Thyroid gland (tissue), 4 donors: ENCODE data around the gene CTSE. TPM values are rescaled to one million over a fixed set of nuclear protein-coding genes. Genes with fewer than 3 reads are reported as not detected.

Experiments used
- DNase-seq, 2 donors: peaks; one replicate each; pipeline ENCODE4 v3.0.0-alpha.2; 2019
- H3K27ac ChIP-seq, 3 donors: fragments of 200-600 bp; sonication (generic); 1 replicate in 2 of 3; 2 replicates in 1 of 3; pipeline ENCODE4 v1.5.1; 2016 to 2019; ENCODE audit warnings: mild to moderate bottlenecking in 1 of 3, moderate library complexity in 1 of 3
- H3K27me3 ChIP-seq: fragments of 200-600 bp; sonication (generic); one replicate; pipeline ENCODE4 v1.5.1; 2019
- H3K36me3 ChIP-seq, 2 donors: fragments of 200-600 bp; sonication (generic); one replicate each; pipeline ENCODE4 v1.5.1; 2016 to 2019
- H3K4me1 ChIP-seq, 2 donors: fragments of 200-600 bp; sonication (generic); one replicate each; pipeline ENCODE4 v1.5.1; 2017 to 2019
- H3K4me3 ChIP-seq, 3 donors: fragments of 200-600 bp; sonication (generic); replicated peaks in 1 of 3; 1 replicate in 2 of 3; 2 replicates in 1 of 3; pipeline ENCODE4 v1.5.1; 2016; ENCODE audit warnings: mild to moderate bottlenecking in 1 of 3
- H3K9me3 ChIP-seq: fragments of 200-600 bp; sonication (generic); one replicate; pipeline ENCODE4 v1.5.1; 2017
- POLR2A ChIP-seq, 2 donors: fragments of 450-650 bp; IDR thresholded peaks; one replicate each; pipeline ENCODE4 v1.6.1; 2017; ENCODE audit warnings: antibody characterized with exemption in 2 of 2, mild to moderate bottlenecking in 2 of 2, moderate library complexity in 1 of 2
- WGBS, 2 donors: methylation state at CpG; one replicate each; pipeline ENCODE4 v1.1.5; 2017; 5-methylcytosine and 5-hydroxymethylcytosine counted together
- intact Hi-C: fragments of 100-400 bp; cut with DNase I; formaldehyde crosslinking; loops from one replicate; pipeline ENCODE4 v1.15.1; 2023
- total RNA-seq, 4 donors: library from RNA; depleted of rRNA; stranded (reverse); fragments of >200 nt; gene quantifications; one replicate each; pipeline ENCODE4 v1.2.3, GENCODE V29; 2016
- TF ChIP-seq, protein P1 (sequence below), 6 experiments: fragments of 200-600 bp in 3 of 6; fragments of 450-650 bp in 3 of 6; sonication (generic) in 3 of 6; IDR thresholded peaks; one replicate each; pipeline ENCODE4 v1.5.1; 2016 to 2019; ENCODE audit warnings: antibody characterized with exemption in 6 of 6, mild to moderate bottlenecking in 2 of 6, inconsistent platforms in 1 of 6, moderate library complexity in 1 of 6

Gene CTSE
- total RNA-seq, 4 donors from 2014 or later: 3.6 to 38.2 (median 19.0) TPM

- Histone ChIP-seq H3K4me3 (no peak overlapping the region), H3K9me3 (no peaks in the 10 kb centered on the region), H3K27me3 (no peaks in the 10 kb centered on the region), H3K36me3 (no peaks in the 10 kb centered on the region), H3K27ac (no peak overlapping the region), H3K4me1 (peaks cover 0 to 7% of the 10 kb centered on the region in 2 donors)
- intact Hi-C loops: no loop called here
- WGBS, 2 donors: 56 to 71% methylated on average over 4 of the region's 4 CpGs
- TF ChIP-seq, protein P1, sequence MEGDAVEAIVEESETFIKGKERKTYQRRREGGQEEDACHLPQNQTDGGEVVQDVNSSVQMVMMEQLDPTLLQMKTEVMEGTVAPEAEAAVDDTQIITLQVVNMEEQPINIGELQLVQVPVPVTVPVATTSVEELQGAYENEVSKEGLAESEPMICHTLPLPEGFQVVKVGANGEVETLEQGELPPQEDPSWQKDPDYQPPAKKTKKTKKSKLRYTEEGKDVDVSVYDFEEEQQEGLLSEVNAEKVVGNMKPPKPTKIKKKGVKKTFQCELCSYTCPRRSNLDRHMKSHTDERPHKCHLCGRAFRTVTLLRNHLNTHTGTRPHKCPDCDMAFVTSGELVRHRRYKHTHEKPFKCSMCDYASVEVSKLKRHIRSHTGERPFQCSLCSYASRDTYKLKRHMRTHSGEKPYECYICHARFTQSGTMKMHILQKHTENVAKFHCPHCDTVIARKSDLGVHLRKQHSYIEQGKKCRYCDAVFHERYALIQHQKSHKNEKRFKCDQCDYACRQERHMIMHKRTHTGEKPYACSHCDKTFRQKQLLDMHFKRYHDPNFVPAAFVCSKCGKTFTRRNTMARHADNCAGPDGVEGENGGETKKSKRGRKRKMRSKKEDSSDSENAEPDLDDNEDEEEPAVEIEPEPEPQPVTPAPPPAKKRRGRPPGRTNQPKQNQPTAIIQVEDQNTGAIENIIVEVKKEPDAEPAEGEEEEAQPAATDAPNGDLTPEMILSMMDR (IDR thresholded peaks at IDR 0.05): no peak
- TF ChIP-seq POLR2A (IDR thresholded peaks at IDR 0.05): no peak
- DNase-seq: no peak
Observed at GRCh38 chr1:205994346-205994745, 29.3 kb downstream of the CTSE start.

DNA sequence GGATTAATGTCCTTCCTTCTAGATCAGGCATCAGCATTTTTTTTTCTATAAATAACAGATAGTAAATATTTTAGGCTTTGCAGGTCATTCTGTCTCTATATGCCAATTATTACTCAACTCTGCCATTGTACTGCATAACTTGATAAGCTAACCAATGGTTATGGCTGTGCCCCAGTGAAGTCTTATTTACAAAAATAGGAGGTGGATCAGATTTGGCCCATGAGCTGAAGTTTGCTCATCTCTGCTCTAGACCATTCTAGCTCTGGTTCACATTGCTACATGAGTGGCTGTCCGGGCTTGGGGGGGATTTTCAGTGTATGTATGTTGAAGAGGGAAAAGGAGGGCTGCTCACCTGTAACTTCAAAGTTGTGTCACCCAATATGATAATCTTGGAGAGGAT lies 30.6 kb downstream of the CTSE start:
- H3K9me3 ChIP-seq: no peaks in the 10 kb centered on the region
- no peak overlapping the region for H3K4me3 ChIP-seq
- intact Hi-C loops: no loop called here
- WGBS, 2 donors: 91 to 93% methylated on average over 1 of the region's 1 CpG
- DNase-seq: no peak
- H3K27me3 ChIP-seq: no peaks in the 10 kb centered on the region
- TF ChIP-seq, protein P1 (IDR thresholded peaks at IDR 0.05): no peak
- no peak for TF ChIP-seq POLR2A (IDR thresholded peaks at IDR 0.05)
- H3K4me1 ChIP-seq: peaks cover 0 to 2% of the 10 kb centered on the region in 2 donors
- no peak overlapping the region for H3K27ac ChIP-seq
- H3K36me3 ChIP-seq: no peaks in the 10 kb centered on the region

DNA sequence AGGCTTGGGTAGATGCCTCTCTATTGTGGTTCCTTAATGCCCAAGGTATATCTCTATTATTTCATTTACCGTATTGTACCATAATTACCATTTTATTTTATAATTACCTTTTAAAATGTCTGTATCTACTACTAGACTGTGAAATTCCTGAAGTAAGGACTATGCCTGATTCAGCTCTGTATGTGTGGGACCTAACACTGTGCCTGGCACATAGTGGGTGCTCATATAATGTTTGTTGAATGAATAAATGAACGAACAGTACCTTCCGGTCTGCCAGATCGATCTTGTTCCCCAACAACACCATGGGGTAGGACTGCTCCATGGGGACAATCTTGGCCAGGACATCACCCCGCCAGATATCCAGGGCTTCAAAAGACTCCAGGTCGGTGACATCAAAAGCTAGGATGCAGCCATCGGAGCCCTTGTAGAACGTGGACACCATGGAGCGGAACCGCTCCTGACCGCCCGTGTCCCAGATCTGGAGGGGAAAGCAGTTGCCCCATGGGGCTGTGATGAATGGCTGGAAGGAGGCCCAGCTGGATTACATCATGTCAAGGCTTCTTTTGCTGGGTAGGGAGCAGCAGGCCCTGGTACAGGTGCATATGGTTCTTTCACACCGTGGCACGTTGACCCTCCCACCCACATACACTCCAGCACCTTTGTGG lies 31.3 kb downstream of the CTSE start:
- H3K4me3 ChIP-seq: no peak overlapping the region
- TF ChIP-seq, protein P1 (IDR thresholded peaks at IDR 0.05): no peak
- no peaks in the 10 kb centered on the region for H3K27me3 ChIP-seq
- no peaks in the 10 kb centered on the region for H3K36me3 ChIP-seq
- no peak for DNase-seq
- H3K9me3 ChIP-seq: no peaks in the 10 kb centered on the region
- peaks cover under 1 to 6% of the 10 kb centered on the region in 2 donors for H3K4me1 ChIP-seq
- no peak overlapping the region for H3K27ac ChIP-seq
- intact Hi-C loops: no loop called here
- WGBS, 2 donors: 94% methylated on average over 14 of the region's 14 CpGs

GRCh38 chr1:205991237-205991636 lies 32.5 kb downstream of the CTSE start:
- TF ChIP-seq POLR2A (IDR thresholded peaks at IDR 0.05): no peak
- TF ChIP-seq, protein P1 (IDR thresholded peaks at IDR 0.05): no peak
- H3K4me3 ChIP-seq: no peak overlapping the region
- no peak for DNase-seq
- H3K27ac ChIP-seq: no peak overlapping the region
- H3K9me3 ChIP-seq: no peaks in the 10 kb centered on the region
- no peaks in the 10 kb centered on the region for H3K36me3 ChIP-seq
- H3K4me1 ChIP-seq: peaks cover 11 to 18% of the 10 kb centered on the region in 2 donors
- WGBS, 2 donors: 95 to 97% methylated on average over 4 of the region's 4 CpGs
- intact Hi-C loops: no loop called here
- H3K27me3 ChIP-seq: no peaks in the 10 kb centered on the region

DNA sequence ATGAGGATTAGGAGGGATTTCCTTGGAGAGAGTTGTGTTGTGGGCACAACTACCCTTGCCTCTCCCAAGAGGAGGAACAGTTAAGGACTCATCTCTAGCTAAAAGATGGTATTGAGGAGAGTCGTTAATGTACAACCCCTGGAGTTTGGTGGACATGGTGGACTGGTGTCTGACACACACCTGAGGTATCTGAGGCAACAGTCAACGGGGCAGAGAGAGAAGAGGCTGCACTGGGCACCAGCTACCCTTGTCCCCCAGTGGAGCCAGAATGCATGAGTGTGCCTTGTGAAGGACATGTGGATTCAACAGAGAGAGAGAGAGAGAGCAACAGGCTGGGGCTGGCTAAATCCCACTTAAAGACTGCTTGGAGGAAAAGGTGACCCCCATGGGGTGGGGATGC lies 33.5 kb downstream of the CTSE start:
- Histone ChIP-seq H3K27ac (no peak overlapping the region), H3K9me3 (no peaks in the 10 kb centered on the region), H3K27me3 (no peaks in the 10 kb centered on the region), H3K36me3 (no peaks in the 10 kb centered on the region), H3K4me3 (no peak overlapping the region), H3K4me1 (peaks cover 16 to 19% of the 10 kb centered on the region in 2 donors)
- no peak for DNase-seq
- TF ChIP-seq, protein P1 (IDR thresholded peaks at IDR 0.05): no peak
- no peak for TF ChIP-seq POLR2A (IDR thresholded peaks at IDR 0.05)
- 81 to 88% methylated on average over 2 of the region's 2 CpGs for WGBS, 2 donors
- intact Hi-C loops: no loop called here
